Osteoblast (primary cell): ENCODE data around the gene RAI1. TPM values are rescaled to one million over a fixed set of nuclear protein-coding genes. Genes with fewer than 3 reads are reported as not detected.

Experiments
- DNase-seq: peaks from one replicate; pipeline ENCODE4 v3.0.0; 2011; ENCODE audit warnings: low spot score, mixed read lengths; ENCODE audit not compliant: insufficient read length; ENCODE audit errors: missing footprints
- H2AFZ ChIP-seq: 2 replicates; pipeline ENCODE4 v1.6.0; 2011; ENCODE audit warnings: mild to moderate bottlenecking, low read length
- H3K27ac ChIP-seq: 2 replicates; pipeline ENCODE4 v1.5.1; 2011; ENCODE audit warnings: mild to moderate bottlenecking, low read depth, low read length, moderate library complexity
- H3K27me3 ChIP-seq: 2 replicates; pipeline ENCODE4 v1.6.0; 2012; ENCODE audit warnings: mild to moderate bottlenecking, control low read depth, inconsistent platforms, low read length, moderate library complexity; ENCODE audit not compliant: insufficient read depth
- H3K36me3 ChIP-seq: 2 replicates; pipeline ENCODE4 v1.5.1; 2011; ENCODE audit warnings: mild to moderate bottlenecking, low read length, control low read depth, moderate library complexity; ENCODE audit not compliant: insufficient read depth
- H3K4me1 ChIP-seq: 2 replicates; pipeline ENCODE4 v1.5.1; 2011; ENCODE audit warnings: mild to moderate bottlenecking, low read length, control low read depth, moderate library complexity; ENCODE audit not compliant: insufficient read depth
- H3K4me2 ChIP-seq: 2 replicates; pipeline ENCODE4 v1.6.0; 2011; ENCODE audit warnings: mild to moderate bottlenecking, low read length; ENCODE audit not compliant: insufficient read depth
- H3K4me3 ChIP-seq: fragments of 200-600 bp; sonication (generic); 3 replicates; pipeline ENCODE4 v1.5.1; 2012; ENCODE audit warnings: mild to moderate bottlenecking, low read length, inconsistent platforms; ENCODE audit not compliant: insufficient read depth
- H3K79me2 ChIP-seq: 2 replicates; pipeline ENCODE4 v1.6.0; 2012; ENCODE audit warnings: mild to moderate bottlenecking, low read length, control low read depth, inconsistent platforms; ENCODE audit not compliant: insufficient read depth
- H3K9me3 ChIP-seq: 2 replicates; pipeline ENCODE4 v1.5.1; 2011; ENCODE audit warnings: low read depth, low read length, control low read depth
- H4K20me1 ChIP-seq: 2 replicates; pipeline ENCODE4 v1.6.0; 2012; ENCODE audit warnings: mild to moderate bottlenecking, low read length, control low read depth; ENCODE audit not compliant: insufficient read depth
- total RNA-seq: library from RNA; depleted of rRNA; stranded (reverse); fragments of >200 nt; gene quantifications from 2 replicates; pipeline ENCODE4 v1.2.3, GENCODE V29; 2012
- TF ChIP-seq, protein P1 (sequence below): IDR thresholded peaks from 2 replicates; pipeline ENCODE4 v1.5.1; 2011; ENCODE audit warnings: mild to moderate bottlenecking, low read depth, low read length, moderate library complexity; ENCODE audit errors: extremely low read depth

The RAI1 gene
- total RNA-seq, 1 donor, result 15.6 TPM

DNA sequence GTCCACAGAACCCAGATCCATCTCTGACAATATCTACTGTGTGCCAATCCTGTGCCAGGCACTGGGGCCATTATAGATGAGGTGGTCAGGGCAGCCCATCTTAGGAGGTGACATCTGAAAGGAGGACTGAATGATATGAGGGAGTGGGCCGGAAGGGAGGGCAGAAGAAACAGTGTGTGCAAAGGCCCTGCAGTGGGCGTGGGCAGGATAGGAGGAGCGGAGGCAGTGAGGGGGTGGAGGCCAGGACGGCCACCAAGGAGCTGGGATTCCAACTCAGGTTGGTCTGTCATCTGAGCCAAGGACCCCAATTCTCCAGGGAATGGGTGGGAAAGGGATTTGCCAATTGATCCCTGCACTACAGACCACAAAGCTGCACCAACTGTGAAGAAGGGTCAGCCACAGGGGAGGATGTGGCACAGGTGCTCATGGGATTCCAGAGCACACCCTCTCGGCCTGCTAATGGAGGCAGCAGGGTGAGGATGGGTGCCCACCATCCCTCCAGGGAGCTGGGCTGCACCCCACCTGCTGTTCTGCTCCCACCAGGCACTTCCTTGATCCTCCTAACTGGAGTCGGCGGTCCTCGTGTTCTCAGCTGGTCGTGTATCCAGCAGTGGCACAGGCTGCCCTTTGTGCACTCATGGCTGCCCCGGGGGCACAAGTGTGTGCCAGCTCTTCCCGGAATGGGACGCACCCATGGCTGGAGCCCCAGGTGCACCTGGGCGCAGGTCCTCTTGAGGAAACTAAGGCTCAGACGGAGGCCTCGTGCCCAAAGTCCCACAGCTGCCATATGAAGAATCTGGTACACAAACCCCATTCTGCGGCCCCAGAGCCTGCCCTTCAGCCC, 145.9 kb downstream of the RAI1 start:
- DNase-seq, result no peak
- Histone ChIP-seq H2AFZ (no peak overlapping the region), H3K4me1 (peaks cover 27% of the 10 kb centered on the region), H3K4me2 (no peak overlapping the region), H3K36me3 (no peaks in the 10 kb centered on the region), H3K4me3 (no peak overlapping the region), H3K27me3 (no peaks in the 10 kb centered on the region), H3K27ac (no peak overlapping the region), H4K20me1 (peaks cover 67% of the 10 kb centered on the region), H3K79me2 (peaks cover 61% of the 10 kb centered on the region), H3K9me3 (no peaks in the 10 kb centered on the region)
- TF ChIP-seq, protein P1, sequence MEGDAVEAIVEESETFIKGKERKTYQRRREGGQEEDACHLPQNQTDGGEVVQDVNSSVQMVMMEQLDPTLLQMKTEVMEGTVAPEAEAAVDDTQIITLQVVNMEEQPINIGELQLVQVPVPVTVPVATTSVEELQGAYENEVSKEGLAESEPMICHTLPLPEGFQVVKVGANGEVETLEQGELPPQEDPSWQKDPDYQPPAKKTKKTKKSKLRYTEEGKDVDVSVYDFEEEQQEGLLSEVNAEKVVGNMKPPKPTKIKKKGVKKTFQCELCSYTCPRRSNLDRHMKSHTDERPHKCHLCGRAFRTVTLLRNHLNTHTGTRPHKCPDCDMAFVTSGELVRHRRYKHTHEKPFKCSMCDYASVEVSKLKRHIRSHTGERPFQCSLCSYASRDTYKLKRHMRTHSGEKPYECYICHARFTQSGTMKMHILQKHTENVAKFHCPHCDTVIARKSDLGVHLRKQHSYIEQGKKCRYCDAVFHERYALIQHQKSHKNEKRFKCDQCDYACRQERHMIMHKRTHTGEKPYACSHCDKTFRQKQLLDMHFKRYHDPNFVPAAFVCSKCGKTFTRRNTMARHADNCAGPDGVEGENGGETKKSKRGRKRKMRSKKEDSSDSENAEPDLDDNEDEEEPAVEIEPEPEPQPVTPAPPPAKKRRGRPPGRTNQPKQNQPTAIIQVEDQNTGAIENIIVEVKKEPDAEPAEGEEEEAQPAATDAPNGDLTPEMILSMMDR, result no peak

DNA sequence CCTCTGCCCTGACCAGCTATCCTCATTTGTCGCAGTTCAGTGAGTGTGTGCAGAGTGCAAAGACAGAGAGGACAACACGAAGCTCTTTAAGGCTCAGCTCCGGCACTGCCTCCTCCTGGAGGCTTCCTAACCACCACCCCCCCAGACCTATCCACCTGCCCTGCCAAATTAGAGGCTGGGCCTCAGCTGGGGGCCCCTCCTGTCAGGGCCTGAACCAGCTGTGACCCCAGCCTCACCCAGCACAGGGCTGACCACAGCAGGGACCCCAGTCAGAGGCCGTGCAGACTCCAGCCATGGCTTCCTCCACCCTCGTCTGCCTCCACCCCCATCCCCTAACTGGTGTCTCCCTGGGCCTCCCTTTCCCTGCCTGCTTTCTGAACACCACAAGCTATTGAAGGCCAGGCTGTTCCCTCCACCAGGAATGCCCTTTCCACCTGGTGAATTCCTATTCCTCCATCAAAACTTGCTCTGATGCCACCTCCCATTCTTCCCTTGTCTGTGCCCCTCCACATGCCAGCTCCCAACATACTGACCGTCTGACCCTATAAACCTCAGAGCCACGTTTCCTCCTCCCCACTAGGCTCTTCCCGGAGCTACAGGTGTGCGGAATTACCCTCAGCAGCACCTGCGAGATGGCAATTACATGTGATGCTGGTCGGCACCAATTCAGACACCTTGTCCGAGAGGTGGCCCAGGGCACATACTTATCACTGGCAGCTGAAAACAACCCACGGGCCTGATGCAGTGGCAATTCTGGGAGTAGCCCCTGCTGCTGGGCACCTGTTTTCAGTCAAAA, 146.8 kb downstream of the RAI1 start:
- H4K20me1 ChIP-seq, result peaks cover 61% of the 10 kb centered on the region

DNA sequence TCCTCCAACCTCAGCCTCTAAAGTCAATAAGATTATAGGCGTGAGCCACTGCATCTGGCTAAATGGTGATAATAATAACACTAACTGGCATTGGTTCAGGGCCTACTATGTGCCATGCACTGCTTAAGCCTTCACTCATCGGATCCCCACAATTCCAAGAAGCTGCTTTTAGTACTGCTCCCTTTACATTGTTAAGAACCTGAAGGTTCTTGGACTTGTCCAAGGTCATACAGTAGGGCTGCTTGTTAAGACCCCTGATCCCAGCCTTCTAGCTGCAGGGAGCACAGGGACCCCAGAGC, 149.0 kb downstream of the RAI1 start:
- Histone ChIP-seq H3K4me2 (no peak overlapping the region), H3K9me3 (no peaks in the 10 kb centered on the region), H3K79me2 (peaks cover 60% of the 10 kb centered on the region), H4K20me1 (peaks cover 48% of the 10 kb centered on the region), H2AFZ (no peak overlapping the region), H3K27ac (no peak overlapping the region), H3K36me3 (no peaks in the 10 kb centered on the region), H3K27me3 (no peaks in the 10 kb centered on the region), H3K4me1 (peaks cover 4% of the 10 kb centered on the region), H3K4me3 (no peak overlapping the region)
- no peak for DNase-seq
- TF ChIP-seq, protein P1, result no peak

More for the DNA sequence above, 146.8 kb downstream of the RAI1 start:
- H3K4me2 ChIP-seq, result no peak overlapping the region
- TF ChIP-seq, protein P1, result no peak
- H3K9me3 ChIP-seq, result no peaks in the 10 kb centered on the region
- no peaks in the 10 kb centered on the region for H3K27me3 ChIP-seq
- no peak overlapping the region for H2AFZ ChIP-seq
- no peak overlapping the region for H3K27ac ChIP-seq
- peaks cover 60% of the 10 kb centered on the region for H3K79me2 ChIP-seq
- no peaks in the 10 kb centered on the region for H3K36me3 ChIP-seq
- H3K4me1 ChIP-seq, result peaks cover 19% of the 10 kb centered on the region
- DNase-seq, result no peak
- no peak overlapping the region for H3K4me3 ChIP-seq

DNA sequence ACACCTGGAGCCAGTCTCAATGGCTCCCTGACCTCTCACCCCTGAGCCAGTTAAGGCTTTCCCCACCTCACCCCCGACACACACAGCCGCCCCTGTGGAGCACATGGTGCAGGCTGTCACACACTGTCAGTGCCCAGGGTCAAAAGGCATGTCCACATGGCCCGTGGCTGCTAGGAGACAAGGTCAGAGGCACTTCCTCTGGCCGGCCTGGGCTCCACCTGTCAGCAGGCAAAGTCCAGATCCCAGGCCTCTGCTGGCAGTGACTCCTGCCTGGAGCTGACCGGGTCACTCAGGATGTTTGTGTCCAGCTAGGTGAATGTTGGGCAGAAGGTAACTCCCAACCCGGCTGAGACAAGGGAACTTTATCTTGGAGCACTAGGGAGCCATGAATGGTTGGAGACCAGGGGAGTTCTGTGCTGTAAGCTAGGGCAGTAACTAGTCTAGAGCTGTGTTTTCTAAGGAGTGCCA, 149.5 kb downstream of the RAI1 start:
- no peak overlapping the region for H3K27ac ChIP-seq
- TF ChIP-seq, protein P1, result no peak

More for the DNA sequence above, 149.5 kb downstream of the RAI1 start:
- DNase-seq, result no peak
- Histone ChIP-seq H3K4me1 (peaks cover 10% of the 10 kb centered on the region), H3K4me3 (no peak overlapping the region), H3K9me3 (no peaks in the 10 kb centered on the region), H2AFZ (no peak overlapping the region), H3K27me3 (no peaks in the 10 kb centered on the region), H4K20me1 (peaks cover 46% of the 10 kb centered on the region), H3K36me3 (no peaks in the 10 kb centered on the region), H3K79me2 (peaks cover 66% of the 10 kb centered on the region), H3K4me2 (no peak overlapping the region)
